Stimulated activated CD8-positive, alpha-beta memory T cell treated with anti-CD3 and anti-CD28 coated beads, Interleukin-4, amount 100 ng/mL, for 1 hour (primary cell): ENCODE measurements around the gene ROCK2.
"Not testable (repeated sequence)": the region's sequence is repeated elsewhere in the genome, so short reads cannot be mapped to it uniquely, and the experiment has no call there.

Source experiments
- DNase-seq, 2 donors: peaks; one replicate each; pipeline ENCODE4 v3.0.0-alpha.2; 2020; ENCODE audit warnings: low read depth in 2 of 2, low spot score in 1 of 2

ROCK2 gene

DNA sequence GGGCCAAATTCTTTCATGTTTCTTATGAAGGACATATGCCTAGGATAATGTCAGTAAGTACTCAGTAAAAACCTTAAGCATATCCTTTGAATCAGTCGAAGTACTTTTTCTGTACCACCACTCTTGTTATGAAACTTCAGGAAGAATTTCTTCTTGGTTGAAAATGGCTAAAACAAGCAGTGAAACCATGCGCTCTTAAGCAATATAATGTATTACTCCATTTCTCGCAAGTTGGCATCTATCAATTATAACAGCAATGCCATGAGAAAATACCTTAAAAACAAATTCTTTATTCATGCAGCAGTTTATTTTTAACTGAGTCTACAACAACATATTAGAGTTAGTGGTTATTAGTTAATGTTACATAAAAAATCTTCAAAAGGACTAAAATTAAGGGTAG lies 148.2 kb downstream of the ROCK2 start:
- no peak for DNase-seq

DNA sequence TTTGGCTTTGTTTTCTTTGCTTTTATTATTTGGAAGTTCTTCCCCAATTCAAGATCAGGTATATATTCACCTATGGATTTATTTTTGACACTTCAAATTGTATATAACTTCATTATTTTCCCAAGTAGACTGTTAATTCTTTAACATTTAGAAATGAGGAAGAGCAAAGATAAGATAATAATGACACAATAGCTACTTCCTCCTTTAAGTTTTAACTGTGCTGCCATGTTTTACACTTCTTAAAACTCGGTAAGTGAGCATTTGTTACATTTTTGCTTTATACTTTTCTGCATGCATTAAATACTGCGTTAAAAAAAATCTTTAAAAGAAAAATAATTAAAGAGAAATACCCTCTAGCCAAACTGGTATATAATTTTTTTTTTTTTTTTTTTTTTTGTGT lies 156.7 kb downstream of the ROCK2 start:
- DNase-seq: no peak

DNA sequence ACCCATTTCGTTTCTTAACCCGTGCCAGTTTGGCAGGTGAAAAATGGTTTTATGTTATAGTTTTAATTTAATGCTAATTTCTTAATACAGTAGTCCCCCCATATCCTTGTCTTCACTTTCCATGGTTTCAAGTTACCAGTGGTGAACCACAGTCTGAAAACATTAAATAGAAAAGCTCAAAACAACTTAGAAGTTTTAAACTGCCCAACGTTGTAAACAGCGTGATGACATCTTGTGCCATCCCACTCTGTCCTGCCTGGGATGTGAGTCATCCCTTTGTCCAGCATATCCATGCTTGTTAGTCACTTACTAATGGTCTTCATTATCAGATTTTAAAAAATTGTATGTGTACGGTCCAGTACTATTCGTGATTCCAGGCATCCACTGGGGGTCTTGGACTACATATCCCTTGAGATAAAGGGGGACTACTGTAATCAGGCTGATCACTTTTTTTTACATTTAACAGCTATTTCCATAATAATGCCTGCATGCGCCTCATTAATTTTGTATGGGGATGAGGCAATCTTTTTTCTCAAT lies 157.3 kb downstream of the ROCK2 start:
- no peak for DNase-seq

DNA sequence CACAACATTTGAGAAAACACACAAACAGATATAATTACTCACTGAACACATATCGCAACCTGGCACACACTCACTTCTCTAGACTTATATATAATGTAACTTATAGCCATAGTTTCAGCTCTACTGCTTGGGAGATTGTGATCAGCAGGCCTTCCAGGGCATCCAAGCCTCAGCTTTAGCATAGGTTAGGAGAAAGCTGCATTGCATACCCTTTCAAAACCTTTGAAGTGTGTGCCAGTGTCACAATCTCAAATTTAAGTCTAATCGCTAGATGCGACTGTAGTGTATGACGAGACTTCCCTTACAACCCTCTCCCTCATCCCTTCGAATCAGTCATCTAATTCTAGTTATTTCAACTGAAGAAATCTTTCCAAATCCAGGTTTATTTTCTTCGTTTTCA lies 158.3 kb downstream of the ROCK2 start:
- no peak for DNase-seq

DNA sequence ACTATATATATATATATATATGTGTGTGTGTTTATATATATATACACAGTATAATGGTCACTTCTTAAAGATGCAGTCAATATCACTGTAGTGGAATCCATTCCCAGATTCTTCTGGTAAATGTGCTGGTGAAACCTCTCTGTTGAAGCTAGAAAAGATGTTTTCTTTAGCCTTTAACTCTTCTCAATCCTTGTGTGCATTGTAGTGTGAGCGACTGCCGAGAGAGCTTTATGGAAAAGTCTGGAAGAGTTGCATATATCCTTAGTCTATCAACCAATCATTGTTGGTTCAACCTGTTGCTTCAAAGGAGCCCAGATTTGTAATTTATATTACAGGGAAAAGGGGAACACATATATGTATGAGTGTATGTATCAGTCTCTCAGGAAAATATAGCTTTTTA lies 161.5 kb downstream of the ROCK2 start:
- no peak for DNase-seq

DNA sequence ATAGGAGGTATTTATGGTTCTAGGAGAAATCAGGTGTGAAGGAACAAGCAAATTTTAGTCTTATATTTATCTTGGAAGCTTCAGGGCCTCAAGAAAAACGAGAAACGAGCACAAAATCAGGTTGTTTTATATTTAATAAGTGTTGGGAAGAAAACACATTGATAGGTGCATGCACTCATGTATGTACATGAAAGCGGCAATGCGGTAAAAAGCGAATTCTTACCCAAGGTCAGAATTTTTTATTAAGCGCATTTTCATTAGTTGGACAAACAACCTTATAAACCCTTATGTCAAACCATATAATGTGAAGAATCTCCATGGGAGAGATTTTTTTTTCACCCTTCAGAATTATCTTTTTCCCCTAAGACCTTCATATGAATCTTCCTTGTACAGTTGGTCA lies 163.8 kb downstream of the ROCK2 start:
- DNase-seq: no peak

DNA sequence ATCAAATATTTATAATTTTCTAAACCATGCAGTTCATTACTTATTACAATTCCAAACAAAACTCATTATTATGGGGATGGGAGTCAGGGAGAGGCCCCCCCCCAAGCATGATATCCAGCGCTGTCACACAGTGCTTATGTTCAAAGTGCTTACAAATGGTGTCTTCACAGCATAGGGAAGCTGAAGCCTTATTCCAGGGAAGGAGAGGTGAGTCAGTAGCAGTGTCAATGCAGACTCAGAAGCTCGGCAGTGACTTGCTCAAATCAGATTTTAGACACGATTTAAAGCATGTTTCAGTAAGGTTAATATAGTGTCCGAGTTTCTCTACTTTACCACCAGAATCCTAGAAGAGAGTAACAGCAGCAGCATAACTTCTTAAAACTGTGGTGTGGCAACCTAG lies 164.5 kb downstream of the ROCK2 start:
- no peak for DNase-seq

DNA sequence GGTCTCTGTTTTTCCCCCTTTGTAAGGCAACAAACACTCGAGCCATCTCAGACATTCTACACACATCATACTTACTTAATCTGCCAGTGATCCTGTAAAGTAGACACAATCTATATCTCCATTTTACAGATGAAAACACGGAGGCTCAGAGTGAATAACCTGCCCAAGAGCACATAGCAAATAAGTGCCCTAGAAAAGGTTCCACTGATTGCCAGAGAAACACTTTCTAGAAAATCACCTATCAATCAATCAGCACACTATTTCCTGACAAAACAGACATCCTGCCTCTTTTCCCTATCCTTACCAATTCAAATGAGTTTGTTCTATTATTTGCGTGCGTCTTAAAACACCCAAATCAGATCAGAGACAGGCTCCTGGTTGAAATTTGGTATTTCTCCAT lies 165.2 kb downstream of the ROCK2 start:
- no peak for DNase-seq

DNA sequence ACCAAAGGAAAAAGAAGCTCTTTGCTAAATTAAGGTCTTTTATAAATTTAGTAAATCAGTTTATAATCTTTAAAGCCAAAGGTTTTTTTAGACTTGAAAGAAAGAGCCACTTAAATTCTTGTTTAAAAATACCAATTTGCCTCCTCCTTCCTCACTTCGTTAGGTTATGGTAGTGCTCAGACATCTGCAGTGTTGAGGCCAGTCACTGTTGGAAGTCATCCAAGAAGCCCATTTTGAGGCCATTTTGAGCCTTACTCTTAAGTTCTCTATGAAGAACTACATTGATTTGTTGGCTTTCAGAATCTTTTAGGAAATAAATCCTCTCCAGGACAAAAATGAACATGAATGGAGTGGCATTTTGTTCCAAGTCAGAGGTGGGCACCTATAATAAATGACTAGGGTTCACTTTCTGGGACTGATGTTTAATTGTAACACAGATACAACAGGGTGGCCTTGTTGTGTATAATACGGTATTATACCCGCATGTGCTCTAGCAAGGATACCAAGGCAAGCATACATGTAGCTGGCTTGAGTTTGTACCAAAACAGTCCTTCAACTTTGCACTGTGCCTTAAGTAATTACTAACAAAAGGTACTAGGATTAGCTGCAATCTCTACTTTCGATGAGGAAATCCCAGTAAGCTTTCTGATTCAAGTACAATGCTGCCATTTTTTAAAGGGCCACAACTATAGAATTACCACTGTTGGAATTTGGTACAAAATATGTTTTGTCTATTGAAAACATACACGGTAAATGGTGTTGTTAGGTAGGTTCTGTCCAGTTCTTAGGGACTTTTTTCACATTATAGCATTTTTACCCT lies 166.4 kb downstream of the ROCK2 start:
- no peak for DNase-seq

DNA sequence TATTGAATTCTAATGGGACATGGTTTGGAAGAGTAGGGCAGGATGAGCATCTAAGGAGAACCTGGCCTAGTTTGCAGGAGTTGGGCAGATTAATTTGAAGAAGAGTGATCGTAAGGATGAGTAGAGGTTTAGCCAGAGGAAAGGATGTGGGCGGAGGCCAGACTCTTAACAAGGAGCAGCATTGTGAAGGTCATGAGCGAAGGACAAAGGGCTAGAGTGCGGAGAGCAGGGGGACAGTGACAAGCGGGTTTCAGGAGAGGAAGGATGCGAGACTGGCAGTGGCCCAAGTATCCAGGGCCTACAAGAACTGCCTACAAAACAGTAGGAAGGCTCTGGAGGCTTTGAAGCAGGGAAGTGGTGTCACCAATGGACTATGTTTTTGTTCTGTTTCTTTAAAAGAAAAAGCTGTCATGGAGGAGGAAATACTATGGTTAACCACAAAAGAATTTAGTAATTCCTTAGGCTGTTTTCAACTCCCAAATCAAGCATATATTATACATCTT lies 169.1 kb downstream of the ROCK2 start:
- no peak for DNase-seq

DNA sequence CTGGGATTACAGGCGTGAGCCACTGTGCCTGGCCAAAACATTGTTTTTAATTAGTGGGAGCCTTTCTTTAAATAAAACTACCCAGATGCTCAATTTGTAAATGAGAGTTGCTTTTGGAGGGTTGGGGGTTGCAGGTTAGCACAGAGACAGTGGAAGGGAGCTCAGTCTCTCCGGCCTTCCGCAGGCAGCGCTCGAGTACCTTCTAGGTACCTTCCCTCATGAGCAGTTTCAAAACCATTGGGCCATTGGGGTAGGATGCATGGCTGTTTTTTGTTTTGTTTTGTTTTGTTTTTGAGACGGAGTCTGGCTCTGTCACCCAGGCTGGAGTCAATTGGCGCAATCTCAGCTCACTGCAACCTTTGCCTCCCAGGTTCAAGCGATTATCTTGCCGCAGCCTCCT lies 170.2 kb downstream of the ROCK2 start:
- no peak for DNase-seq

DNA sequence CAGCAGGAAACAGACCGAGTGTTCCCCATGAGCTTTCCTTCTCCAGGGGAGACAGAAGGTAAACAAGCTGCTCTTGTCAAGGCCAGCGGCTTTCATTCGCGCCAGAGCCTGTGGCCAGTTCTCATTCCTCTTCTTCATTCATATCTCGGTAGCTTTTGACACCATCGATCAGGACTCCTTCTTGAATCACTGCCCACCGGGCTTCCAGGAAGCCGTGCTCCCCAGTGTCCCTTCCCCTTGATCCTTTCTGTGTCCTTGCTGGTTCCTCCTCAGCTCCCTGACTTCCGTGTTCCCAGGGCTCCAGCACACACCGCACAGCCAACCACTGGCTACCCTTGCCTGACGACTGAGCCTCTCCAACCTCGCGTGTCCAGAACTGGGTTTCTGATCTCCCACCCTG lies 175.1 kb downstream of the ROCK2 start:
- no peak for DNase-seq

DNA sequence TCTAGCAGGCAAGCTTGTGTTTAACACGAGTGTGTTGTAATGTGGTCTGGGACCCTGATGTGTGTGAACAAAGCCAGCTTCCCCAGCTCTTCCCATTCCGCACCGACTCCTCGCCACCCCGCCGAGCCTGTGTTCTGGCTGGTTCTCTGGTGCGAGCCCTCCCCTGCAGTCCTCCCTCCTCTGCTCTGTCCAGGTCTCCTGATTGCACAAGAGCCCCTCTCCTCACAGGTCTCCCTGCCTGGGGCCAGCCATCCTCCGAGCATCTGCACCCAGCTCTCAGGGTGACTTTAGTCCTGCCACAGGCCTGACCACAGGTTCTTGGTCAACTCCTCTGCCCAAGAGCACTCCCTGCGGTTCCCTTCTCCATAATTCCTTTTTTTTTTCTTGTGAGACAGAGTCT lies 175.9 kb downstream of the ROCK2 start:
- DNase-seq: no peak

DNA sequence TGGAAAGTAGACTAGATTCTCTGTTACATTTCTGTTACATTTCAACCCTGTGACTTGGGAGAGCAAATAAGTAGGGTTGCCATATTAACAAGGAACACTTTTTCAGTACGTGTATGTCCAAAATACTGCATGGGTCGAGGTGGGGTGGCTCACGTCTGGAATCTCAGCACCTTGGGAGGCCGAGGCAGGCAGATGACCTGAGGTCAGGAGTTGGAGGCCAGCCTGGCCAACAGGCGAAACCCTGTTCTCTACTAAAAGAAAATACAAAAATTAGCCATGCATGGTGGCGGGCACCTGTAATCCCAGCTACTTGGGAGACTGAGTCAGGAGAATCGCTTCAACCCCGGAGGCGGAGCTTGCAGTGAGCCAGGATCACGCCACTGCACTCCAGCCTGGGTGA lies 178.0 kb downstream of the ROCK2 start:
- DNase-seq: no peak

DNA sequence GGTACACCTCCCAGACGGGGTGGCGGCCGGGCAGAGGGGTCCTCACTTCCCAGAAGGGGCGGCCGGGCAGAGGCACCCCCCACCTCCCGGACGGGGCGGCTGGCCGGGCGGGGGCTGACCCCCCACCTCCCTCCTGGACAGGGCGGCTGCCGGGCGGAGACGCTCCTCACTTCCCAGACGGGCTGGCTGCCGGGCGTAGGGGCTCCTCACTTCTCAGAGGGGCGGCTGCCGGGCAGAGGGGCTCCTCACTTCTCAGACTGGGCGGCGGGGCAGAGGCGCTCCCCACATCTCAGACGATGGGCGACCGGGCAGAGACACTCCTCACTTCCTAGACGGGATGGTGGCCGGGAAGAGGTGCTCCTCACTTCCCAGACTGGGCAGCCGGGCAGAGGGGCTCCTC lies 179.4 kb downstream of the ROCK2 start:
- not testable (repeated sequence) for DNase-seq

DNA sequence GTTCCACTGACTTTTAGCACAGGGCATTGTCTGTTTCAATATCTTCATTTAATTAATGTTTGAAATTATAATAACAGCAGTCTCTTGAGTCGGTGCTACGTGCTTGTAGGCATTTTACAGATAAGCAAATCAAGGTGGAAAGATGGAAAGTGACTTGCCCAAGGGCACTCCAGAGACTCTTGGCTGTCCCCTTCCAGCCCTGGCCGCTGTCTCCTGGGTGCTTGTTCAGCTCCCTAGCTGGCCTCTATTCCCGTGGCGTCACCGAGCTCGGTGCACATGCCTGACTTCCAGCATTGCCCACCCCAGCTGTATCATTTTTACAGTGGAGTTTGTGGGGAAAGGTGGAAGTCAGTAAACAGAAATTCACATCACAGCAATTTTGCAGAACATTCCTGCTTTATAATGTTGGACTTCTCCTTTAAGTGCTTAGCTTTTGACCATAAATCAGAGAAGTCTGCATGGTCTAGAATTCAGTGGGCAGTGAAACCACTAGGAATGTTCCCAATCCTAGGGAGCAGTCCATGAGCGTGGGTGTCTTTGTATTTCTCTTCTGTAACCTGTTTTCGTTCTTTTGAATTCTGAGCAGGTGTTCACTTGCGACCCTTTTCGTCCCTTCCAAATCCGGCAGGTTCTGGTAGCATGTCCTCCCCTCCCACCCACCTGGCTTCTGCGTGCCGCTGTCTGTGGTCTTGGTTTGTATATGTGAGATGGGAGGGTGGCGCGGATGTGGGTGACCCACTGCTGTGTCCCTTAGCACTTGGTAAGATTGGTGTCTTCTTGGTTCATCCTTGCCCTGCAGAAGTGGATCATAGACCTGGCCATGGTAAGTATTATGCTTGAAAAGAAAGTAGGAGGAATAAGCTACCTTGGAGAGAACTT lies 180.8 kb downstream of the ROCK2 start:
- no peak for DNase-seq

DNA sequence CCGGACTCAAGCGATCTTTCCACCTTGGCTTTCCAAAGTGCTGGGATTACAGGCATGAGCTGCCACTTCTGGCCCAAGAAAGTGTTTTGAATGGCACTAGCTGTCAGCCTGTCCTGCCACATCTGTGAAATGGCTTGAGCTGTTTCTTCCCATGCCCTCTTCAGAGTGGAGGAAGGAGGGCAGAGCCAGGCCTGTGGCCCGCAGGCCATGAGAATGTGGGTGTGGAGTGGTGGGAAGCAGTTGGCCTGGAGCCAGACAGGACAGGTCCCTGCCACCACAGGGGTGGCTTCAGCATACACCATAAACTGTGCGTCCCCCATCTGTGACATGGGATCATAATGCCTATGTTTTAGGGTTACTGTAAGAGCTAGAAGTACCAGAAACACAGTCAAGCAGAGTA lies 182.7 kb downstream of the ROCK2 start:
- DNase-seq: no peak

DNA sequence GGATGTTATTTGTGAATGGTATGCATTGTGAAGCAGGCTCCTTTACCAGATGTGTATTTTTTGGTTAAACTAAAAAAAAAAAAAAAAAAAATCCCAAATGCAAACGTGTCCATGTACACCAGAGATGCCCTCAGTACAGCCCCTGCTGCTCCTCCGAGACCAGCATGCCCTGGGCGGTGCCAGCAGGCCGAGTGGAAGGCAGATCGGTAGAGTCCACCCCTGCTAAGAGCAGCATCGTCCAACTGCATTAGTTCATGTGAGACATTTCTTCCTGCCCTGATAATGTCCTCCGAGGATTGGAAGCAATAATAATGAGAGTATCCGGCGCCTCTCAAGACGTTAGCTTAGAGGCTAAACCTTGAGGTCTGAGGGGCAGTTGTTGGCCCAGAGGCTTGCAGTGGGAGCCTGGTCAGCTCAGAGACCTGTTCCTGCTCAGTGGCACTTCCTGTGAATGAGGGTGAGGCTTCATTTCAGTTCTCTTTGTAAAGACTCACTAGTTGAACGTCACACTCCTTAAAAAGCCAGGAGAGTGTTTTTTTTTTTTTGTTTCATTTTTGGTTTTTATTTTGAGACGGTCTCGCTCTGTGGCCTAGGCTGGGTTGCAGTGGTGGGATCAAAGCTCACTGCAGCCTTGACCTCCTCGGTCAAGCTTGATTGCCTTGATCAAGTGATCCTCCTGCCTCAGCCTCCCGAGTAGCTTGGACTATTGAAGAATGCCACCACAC lies 183.5 kb downstream of the ROCK2 start:
- no peak for DNase-seq

DNA sequence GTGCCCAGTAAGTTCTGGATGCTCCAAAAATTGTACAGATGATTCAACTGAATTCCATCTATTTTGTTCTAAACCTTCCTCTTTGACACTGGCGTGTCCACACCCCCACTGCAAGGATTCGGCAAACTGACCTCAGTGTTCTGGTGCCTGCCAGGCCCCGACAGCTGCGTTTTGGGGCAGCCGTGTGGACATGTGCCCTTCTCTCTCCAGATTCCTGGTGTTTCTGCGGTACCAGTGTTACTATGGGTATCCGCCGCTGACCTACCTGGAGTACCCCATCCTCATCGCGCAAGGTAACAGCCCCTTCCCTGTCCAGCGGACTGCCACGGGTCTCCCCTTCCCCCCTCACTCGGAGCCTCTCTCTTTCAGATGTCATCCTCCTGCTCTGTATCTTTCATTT lies 184.2 kb downstream of the ROCK2 start:
- DNase-seq: no peak

DNA sequence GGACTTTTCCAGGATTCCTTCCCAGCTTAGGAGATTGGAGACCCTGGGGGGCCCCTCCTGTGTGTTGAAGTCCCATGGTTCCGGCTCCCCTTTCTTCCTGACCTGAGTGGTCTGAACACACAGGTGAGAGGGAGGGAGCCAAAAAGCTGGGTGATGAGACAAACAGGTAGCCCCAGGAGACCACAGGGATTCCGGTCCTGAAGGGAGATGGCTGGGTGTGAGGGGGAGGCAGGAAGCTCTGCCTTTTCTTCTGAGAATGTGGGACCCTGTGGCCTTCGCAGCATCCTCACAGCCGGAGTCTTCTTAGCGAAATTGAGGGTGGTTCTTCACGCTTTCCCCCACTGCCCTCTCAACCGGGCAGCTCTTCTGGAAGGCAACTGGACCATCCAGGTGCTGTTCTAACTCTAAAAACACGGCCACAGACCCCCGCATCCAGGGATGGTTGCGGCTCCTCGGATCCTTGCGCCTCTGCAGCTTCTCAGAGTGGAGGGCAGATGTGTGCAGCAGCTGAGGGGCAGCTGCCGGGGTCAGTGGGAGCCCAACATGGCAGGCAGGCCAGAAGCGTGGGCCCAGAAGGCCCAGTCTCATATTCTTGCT lies 184.8 kb downstream of the ROCK2 start:
- DNase-seq: no peak
